Stomach (tissue), 4 donors: ENCODE results near the gene FRMD8.

Source experiments
- POLR2A ChIP-seq, 4 donors: fragments of 450-650 bp; IDR thresholded peaks; one replicate each; pipeline ENCODE4 v1.6.1; 2016; ENCODE audit warnings: antibody characterized with exemption in 4 of 4, control low read depth in 2 of 4, mild to moderate bottlenecking in 1 of 4, moderate library complexity in 1 of 4
- TF ChIP-seq, protein P1 (sequence below), 7 experiments: fragments of 450-650 bp in 4 of 7; fragments of 200-600 bp in 3 of 7; sonication (generic) in 3 of 7; IDR thresholded peaks; one replicate each; pipeline ENCODE4 v1.5.1; 2016 to 2019; ENCODE audit warnings: antibody characterized with exemption in 7 of 7, control low read depth in 2 of 7, mild to moderate bottlenecking in 1 of 7

DNA sequence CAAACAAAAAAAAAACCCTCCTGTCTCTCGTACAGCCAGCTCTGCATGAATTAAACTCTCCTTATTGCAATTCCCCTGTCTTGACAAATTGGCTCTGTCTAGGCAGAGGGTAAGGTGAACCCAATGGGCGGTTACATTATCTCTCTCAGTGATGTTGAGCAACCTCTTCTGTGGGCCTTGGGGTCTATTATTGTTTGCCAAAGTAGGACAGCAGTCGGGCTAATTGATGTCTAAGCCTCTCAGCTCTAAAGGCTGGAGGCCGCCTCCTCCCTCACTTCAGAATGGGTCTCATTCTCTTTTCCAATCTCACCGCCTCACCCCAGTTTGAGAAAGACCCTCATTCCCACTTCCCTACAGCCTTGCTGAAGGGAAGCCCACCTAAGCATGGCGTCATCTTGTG, 2.7 kb upstream of the FRMD8 start:
- TF ChIP-seq, protein P1, sequence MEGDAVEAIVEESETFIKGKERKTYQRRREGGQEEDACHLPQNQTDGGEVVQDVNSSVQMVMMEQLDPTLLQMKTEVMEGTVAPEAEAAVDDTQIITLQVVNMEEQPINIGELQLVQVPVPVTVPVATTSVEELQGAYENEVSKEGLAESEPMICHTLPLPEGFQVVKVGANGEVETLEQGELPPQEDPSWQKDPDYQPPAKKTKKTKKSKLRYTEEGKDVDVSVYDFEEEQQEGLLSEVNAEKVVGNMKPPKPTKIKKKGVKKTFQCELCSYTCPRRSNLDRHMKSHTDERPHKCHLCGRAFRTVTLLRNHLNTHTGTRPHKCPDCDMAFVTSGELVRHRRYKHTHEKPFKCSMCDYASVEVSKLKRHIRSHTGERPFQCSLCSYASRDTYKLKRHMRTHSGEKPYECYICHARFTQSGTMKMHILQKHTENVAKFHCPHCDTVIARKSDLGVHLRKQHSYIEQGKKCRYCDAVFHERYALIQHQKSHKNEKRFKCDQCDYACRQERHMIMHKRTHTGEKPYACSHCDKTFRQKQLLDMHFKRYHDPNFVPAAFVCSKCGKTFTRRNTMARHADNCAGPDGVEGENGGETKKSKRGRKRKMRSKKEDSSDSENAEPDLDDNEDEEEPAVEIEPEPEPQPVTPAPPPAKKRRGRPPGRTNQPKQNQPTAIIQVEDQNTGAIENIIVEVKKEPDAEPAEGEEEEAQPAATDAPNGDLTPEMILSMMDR (IDR thresholded peaks at IDR 0.05) = no peak
- no peak for TF ChIP-seq POLR2A (IDR thresholded peaks at IDR 0.05)
